GM10248 (cell line): ENCODE results near the gene REEP1.

Experiments used
- CTCF ChIA-PET: fragments of 300-600 bp; sonication (Branson Sonifier 250); formaldehyde crosslinking; extraction: SDS; loops from one replicate; lab custom pipeline; 2021; ENCODE audit warnings: antibody characterized with exemption; lab: Yijun Ruan, JAX
- POLR2A ChIA-PET: fragments of 350-650 bp; sonication (Branson Sonifier 250); formaldehyde crosslinking; extraction: SDS; loops from one replicate; lab custom pipeline; 2020; ENCODE audit warnings: antibody characterized with exemption; lab: Yijun Ruan, JAX
- DNase-seq: peaks from one replicate; pipeline ENCODE4 v3.0.0; 2012; ENCODE audit errors: extremely low spot score
- TF ChIP-seq, protein P1 (sequence below): IDR thresholded peaks from 2 replicates; pipeline ENCODE4 v1.5.1; 2012; ENCODE audit warnings: mild to moderate bottlenecking, low read depth; ENCODE audit errors: extremely low read depth, missing control alignments, control extremely low read depth

The REEP1 gene

DNA sequence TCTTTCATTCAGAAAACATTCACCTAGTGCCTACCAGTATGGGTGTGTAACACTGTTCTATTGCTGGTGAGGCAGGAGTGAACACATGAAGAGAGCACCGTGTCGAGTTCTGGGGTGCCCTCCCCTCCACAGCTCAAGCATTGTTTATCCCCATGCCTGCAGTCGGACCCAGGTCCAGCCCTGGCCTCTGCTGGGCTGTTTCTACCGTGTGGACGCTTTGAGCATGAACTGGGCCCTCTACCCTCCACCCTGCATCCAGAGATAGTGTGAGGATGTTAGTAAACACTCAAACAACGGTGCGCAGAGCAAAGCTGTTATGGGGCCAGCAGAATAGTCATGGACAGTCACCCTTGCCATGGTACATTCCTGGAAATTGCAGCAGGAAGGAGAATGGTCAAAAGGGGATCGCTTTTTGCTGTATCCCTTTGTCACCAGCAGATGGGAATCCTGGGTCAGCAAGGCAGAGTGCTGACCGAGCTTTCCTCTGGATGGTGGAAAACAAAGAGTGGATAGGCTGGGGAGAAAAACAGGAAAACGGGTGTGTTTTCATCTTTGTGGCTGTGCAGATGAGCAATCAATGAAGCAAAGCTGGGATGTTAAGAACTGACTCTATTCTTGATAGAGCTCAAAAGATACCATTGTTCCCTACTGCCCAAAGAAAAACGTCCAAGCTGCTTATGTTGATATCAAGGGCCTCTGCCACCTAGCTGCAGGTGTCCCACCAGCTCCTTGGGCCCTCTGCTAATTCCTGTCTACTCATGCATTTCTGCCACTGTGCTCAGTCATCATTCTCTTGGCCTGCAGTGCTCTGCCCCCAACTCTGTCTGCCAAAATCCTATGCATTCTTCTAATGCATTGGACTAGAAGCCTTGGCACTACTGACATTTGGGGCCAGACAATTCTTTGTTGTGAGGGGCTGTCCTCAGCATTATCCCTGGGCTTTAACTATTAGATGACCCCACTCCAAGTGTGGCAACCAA lies 38.7 kb downstream of the REEP1 start:
- POLR2A ChIA-PET, result no interaction called here
- CTCF ChIA-PET, result interaction anchor here (0.9 to 6.2 kb wide), 6 partner anchors 10 to 78 kb away, joined by 3 to 83 read pairs (median 6); no protein-coding TSS in a partner anchor
- DNase-seq, result no peak
- TF ChIP-seq, protein P1, sequence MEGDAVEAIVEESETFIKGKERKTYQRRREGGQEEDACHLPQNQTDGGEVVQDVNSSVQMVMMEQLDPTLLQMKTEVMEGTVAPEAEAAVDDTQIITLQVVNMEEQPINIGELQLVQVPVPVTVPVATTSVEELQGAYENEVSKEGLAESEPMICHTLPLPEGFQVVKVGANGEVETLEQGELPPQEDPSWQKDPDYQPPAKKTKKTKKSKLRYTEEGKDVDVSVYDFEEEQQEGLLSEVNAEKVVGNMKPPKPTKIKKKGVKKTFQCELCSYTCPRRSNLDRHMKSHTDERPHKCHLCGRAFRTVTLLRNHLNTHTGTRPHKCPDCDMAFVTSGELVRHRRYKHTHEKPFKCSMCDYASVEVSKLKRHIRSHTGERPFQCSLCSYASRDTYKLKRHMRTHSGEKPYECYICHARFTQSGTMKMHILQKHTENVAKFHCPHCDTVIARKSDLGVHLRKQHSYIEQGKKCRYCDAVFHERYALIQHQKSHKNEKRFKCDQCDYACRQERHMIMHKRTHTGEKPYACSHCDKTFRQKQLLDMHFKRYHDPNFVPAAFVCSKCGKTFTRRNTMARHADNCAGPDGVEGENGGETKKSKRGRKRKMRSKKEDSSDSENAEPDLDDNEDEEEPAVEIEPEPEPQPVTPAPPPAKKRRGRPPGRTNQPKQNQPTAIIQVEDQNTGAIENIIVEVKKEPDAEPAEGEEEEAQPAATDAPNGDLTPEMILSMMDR, result no peak

- TF ChIP-seq, protein P1, result no peak
- POLR2A ChIA-PET, result no interaction called here
- CTCF ChIA-PET, result interaction anchor here (0.6 to 6.2 kb wide), 14 partner anchors 8 to 94 kb away, joined by 3 to 83 read pairs (median 4); no protein-coding TSS in a partner anchor
- peak; percentile 61 for DNase-seq
Observed at GRCh38 chr2:86297382-86298147, 39.9 kb downstream of the REEP1 start.

GRCh38 chr2:86296947-86297346 lies 40.5 kb downstream of the REEP1 start:
- CTCF ChIA-PET, result interaction anchor here (1.0 to 6.2 kb wide), 13 partner anchors 8 to 94 kb away, joined by 3 to 83 read pairs (median 4); no protein-coding TSS in a partner anchor
- TF ChIP-seq, protein P1, result no peak
- no peak for DNase-seq
- POLR2A ChIA-PET, result no interaction called here

DNA sequence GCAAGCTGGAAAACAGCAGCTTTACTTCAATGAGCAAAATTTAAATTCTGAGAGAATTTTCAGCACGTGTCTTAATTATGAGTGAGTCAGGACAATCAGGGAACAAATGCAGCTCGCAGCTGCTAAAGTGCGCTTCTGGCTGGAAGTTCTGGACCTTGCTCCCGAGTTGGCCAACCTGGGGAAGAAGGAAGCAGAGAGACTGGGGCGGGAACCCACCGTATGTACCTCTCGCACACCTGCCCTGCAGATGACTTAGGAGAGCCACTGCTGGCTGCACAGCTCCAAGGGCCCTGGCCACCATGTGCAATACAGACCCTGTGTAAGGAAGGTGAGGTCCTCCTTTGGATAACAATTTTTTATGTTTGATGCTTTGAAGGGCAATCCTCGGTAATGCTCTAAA lies 42.4 kb downstream of the REEP1 start:
- ChIA-PET POLR2A (no interaction called here), CTCF (interaction anchor here (1.4 to 6.2 kb wide), 3 partner anchors 9 to 74 kb away, joined by 3 to 83 read pairs (median 4); no protein-coding TSS in a partner anchor)
- TF ChIP-seq, protein P1, result no peak
- DNase-seq, result no peak

- ChIA-PET CTCF (interaction anchor here (1.0 to 2.5 kb wide), 5 partner anchors 8 to 466 kb away, joined by 3 to 16 read pairs (median 4); no protein-coding TSS in a partner anchor), POLR2A (no interaction called here)
- DNase-seq, result no peak
- TF ChIP-seq, protein P1, result no peak
Observed at GRCh38 chr2:86293612-86294011, 43.8 kb downstream of the REEP1 start.
